NCI-H1930 (cell line): ENCODE measurements around the gene EXOG.
A peak's percentile ranks its signal among the peaks of the same experiment; 100 is the strongest.

Source experiments
- DNase-seq, 2 experiments: peaks; one replicate each; lab custom pipeline; 2025; lab: John Stamatoyannopoulos, UW

EXOG gene

DNA sequence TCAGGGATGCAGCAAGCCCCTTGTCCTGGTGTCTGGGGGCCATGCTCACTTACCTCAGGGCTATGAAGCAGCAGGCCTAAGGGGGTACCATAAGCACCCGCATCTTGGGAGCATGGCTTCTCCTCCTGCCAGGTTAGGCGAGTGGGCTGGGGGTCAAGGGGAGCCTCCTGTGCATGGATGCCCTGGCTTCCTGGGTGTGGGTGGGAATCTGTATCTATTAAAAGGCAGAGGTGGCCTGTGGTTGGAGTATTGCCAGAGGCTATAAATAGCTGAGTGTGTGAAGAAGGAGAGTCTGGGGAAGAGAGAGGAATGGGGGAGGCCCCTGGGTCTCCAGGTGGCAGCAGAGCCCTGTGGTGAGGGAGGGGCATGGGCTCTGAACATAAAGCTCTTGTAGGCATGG is 22.9 kb upstream of the EXOG start:
- DNase-seq = no peak

DNA sequence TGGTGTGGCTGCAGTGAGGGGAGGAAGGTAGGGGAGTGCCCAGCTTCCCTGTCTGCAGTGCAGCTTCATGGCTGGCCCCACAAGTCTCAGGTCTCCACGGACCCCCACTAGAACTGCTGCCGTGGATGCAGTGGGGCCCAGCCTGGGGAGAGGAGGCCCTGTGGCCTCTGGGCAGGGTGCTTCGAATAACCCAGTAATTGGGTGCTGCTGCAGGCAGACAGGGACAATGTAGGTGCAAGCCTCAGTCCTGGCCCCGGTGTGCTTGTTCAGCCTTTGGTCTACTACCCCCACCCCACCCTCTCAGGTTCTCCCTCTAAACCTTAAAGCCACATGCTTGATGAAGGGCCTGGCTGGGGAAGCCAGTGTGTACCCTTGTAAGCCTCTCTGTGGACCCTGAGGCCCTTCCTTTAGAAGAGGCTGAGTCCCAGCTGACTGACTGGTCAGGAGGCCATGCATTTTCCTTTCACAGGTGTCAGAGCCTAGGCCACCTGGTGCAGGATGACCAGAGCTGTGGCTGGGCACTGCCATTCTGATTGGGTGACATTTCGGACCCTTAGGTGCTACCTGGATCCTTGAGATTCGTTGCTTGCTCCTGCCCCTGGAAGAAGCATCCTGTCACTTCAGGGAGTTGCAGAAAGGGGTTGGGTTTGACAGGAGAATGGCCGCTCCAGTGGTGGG is 21.1 kb upstream of the EXOG start:
- no peak for DNase-seq

- no peak for DNase-seq
These were observed 20.4 kb upstream of the EXOG start for GRCh38 chr3:38475716-38476115.

DNA sequence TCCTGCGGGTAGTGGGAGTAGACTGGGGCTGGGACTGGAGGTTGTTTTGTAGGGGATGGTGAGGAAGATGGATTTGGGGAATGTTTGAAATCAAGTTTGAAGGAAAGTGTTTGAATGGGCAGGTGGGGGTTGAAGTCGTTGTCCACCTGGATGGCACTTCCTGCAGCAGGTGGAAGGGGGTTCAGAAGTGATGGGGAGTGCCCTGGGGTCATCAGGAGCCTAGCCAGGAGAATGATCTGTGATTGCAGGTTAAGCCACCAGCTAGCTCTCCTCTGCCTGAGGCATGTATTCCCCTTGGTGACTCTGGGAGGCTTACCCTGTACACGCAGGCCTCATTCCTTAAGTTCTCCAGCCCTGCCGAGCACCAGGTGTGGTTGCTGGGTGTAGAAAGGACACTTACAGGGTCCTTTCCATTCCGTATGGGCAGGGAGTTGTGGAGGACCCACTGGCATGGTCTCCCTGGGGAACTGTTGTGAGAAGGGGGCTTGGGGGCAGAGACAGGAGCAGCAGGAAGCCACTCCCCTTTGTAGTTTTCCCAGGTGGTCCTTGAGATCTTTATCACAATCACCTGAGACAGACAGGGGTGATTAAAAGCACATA is 19.9 kb upstream of the EXOG start:
- no peak for DNase-seq

DNA sequence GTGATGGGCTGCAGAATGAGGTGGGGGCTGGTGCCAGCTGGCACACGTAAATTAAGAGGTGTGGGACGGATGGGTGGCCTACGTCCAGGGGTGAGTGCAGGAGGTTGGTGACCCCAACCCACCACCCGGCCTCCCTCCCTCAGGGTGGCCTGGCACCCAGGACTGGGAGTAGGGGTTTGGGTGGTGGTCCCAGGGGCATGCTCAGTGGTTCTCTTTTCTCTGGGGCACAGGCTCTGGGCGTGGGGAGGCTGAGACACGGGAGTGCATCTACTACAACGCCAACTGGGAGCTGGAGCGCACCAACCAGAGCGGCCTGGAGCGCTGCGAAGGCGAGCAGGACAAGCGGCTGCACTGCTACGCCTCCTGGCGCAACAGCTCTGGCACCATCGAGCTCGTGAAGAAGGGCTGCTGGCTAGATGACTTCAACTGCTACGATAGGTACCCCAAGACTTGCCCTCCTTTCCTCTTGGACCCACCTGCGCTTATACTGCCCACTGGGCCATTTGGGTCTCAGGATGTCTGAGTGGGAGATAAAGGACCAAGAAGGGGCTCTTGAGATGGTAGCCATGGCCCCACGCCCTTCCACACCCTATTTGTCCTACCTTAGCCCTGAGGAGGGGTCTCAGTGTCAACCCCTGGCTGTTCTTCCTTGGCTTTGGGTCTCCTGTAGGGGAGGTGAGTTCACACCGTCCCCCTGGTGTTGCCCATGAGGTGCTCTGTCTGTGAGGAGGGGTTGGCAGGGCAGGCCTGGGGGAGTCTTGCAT is 18.9 kb upstream of the EXOG start:
- DNase-seq = no peak

DNA sequence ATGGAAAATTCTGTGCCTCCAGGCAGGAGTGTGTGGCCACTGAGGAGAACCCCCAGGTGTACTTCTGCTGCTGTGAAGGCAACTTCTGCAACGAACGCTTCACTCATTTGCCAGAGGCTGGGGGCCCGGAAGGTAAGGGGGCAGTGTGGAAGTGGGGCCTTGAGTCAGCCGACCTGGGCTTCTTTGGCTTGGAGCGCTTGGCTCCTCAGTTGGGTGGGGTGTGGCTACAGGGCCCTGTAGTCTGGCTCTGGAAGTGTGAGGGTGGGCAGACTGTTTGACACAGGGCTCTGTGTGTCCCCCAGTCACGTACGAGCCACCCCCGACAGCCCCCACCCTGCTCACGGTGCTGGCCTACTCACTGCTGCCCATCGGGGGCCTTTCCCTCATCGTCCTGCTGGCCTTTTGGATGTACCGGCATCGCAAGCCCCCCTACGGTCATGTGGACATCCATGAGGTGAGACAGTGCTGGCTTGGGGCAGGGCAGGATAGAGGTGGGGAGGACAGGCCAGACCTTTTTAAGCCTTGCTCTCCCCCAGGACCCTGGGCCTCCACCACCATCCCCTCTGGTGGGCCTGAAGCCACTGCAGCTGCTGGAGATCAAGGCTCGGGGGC is 18.2 kb upstream of the EXOG start:
- DNase-seq = no peak

DNA sequence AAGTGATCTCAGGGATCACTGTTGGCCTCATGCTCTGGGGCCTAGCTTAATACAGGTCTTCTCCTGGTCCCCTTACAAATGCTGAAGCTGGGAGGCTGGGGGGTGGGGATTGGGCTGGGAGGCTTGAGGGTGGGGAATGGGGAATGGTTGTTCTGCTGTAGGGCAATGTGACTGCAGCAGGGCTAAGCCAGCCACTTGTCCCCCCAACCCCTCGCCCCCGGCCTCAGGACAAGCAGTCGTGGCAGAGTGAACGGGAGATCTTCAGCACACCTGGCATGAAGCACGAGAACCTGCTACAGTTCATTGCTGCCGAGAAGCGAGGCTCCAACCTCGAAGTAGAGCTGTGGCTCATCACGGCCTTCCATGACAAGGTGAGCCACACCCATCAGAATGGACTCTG is 17.2 kb upstream of the EXOG start:
- no peak for DNase-seq

DNA sequence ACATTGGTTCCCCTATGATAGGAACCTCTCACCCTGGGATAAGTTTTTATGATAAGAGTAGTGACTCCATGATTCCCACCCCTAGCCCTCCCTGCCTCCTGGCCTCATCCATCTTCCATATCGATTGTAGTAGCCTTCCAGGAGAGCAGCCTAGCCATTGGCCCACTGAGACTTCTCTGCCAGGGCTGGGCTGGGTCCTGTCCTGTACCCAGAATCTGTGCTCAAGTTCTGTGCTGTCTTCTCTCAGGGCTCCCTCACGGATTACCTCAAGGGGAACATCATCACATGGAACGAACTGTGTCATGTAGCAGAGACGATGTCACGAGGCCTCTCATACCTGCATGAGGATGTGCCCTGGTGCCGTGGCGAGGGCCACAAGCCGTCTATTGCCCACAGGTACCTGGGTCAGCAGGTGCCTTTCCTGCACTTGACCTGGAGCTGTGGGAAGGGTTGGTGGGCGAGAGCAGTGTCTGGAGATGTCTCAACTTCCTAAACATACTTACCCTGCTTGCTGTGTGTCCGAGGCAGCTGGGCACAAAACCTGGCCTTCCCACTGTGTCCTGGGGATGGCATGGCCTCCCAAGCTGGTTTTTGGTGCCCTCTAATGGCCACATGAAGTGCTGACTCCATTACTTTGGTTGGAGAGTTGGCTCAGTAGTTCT is 16.6 kb upstream of the EXOG start:
- peak in 1 of 2 experiments; percentile 1 for DNase-seq

DNA sequence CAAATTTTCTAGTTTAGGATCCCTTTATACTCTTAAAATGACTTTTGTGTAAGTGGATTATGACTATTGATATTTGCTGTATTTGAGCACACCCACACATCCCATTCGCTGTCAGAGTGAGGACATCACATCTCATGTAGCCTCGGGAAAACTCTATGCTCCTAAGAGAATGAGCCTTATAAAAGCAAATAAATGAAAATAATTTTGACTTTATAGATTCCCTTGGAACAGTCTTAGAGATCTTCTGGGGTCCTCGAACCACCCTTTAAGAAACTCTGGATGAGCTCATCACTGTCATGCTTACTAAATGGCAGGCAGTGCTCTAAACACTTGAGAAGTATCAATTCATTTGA is 16.1 kb upstream of the EXOG start:
- no peak for DNase-seq

- no peak for DNase-seq
These were observed 15.2 kb upstream of the EXOG start for GRCh38 chr3:38480930-38481329.

GRCh38 chr3:38482951-38483350 is 13.2 kb upstream of the EXOG start:
- no peak for DNase-seq

- no peak for DNase-seq
These were observed 8.8 kb upstream of the EXOG start for GRCh38 chr3:38487323-38487722.

GRCh38 chr3:38488949-38489348 is 7.2 kb upstream of the EXOG start:
- DNase-seq = no peak

DNA sequence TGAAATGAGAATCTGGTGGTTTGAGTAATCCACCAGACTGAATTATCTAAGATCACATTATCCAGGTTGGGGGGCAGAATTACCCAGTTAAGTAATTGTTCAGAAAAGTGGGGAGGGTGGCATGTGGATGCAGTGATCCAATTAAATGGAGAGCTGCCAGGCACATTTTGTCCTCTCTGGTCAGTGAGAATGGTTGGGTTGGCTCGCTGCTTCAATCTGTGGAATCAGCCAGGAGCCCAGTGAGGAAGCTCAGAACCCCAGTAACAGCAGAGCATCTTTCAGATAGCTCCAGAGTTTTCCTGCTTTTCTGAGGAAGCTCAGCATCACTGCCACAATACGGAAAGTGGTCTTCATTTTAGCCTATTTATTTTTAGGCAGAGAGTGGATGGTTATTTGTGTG is 6.4 kb upstream of the EXOG start:
- DNase-seq = no peak

DNA sequence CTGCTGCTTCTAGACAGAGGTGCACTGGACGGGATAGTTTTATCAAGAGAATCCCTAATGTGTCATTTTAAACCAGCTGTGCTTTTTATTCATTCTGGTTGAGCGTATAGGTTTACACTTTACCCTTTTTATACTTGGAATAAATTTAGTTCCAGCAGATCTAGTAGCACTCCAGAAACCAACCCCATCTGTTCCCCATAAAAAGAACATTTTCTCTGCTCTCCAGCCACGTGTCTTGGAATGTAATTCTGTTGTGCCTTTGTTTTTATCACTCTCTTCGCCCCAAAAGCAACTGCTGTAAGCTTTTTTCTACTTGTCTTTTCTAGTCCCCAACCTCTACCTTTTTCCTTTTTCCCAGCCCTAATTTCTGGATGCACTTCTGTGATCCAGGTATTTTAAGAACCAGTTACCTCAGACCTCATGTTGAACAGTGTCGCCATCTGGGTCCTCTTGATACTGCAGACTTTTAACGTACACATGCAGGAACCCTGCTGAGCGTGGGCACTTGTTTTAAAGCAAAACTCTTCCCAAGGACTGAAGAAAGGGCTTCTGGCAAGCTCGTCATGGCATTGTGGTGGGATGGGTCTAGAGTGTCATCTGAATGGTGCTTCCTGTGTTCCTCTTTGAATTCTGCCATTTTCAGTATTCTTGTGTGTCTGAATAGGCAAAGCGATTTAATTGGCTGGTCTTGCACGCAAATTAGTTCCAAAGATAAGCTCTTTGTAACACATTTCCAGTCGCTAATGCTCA is 5.7 kb upstream of the EXOG start:
- no peak for DNase-seq

DNA sequence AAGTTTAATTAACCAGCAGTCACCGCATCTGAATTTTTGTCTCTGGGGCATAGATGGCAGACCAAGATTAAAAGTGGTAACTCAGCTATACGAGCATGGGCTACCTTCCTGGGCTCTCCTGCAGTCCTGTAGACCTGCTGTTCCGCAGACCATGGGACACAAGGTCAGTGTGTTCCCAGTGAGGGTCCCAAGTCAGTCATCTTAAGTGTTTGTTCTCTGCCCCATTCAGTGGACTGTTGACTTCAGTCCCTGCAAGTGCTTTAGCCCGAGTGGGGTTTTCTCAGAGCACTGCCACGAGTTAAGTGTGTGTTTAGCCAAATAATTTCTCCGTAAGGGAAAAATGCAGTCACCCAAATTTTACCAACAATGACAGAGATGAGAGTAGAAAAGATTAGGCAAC is 4.9 kb upstream of the EXOG start:
- no peak for DNase-seq

GRCh38 chr3:38493031-38493430 is 3.1 kb upstream of the EXOG start:
- no peak for DNase-seq

DNA sequence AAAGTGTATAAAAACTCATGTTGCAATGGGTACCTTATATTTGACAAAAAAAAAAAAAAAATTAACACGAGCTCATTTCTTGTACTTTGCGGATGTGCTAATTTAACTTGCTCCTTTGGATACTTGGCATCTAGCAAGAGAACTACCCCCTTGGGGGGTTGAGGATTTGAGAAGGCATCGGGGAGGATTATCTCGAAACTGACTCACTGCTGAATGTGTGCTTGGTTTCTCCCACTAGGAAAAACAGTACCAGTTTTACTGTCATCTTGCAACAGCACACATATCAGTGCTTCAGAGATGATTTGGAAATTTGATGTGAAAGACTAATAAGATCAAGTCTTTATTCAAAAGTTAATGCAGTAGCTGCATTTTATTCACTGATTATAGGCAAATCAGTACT is 891 bp downstream of the EXOG start:
- no peak for DNase-seq

DNA sequence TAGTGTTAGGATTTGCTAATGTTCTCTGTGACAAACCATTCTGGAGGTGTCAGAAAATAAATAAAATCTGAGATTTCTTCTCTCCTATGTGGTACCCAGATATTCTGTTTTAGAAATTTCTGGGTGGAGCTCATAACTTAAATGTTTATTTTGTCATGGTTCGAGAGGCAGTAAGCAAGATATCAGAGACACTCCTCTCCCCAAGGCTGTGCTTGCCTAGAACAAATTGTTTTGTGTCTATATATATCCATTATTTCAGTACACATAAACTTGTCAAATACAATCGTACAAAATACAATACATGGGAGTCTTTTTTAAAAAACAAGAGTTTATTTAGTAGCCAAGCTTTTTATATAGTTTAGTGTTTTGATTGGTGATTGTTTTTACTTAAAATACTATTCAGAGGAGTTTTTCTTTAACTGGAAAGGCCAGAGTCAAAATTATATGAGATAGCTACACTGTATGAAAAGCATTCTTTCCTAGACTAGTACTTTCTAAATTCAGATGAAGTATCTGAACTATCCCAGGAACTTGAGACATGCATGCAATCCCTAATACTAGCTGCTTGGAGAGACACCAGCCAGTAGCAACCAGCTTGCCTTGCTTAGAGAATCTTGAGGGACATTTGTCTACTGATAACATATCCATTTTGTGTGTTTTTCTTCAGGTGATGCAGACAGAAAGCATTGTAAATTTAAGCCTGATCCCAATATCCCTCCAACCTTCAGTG is 4.7 kb downstream of the EXOG start:
- no peak for DNase-seq

GRCh38 chr3:38507120-38507519 is 11.0 kb downstream of the EXOG start:
- DNase-seq = no peak

GRCh38 chr3:38509732-38510131 is 13.6 kb downstream of the EXOG start:
- DNase-seq = no peak
